WERI-Rb-1 (cell line): ENCODE measurements around the gene TRIM7.
"Not testable (repeated sequence)": the region's sequence is repeated elsewhere in the genome, so short reads cannot be mapped to it uniquely, and the experiment has no call there.

Source experiments
- DNase-seq: peaks from one replicate; pipeline ENCODE4 v3.0.0-alpha.2; 2020
- H3K27ac ChIP-seq: fragments of 250-450 bp; sonication (Bioruptor Pico); 2 replicates; pipeline ENCODE4 v1.5.1; 2020; ENCODE audit warnings: mild to moderate bottlenecking, moderate library complexity
- H3K27me3 ChIP-seq: fragments of 250-450 bp; sonication (Bioruptor Pico); 2 replicates; pipeline ENCODE4 v1.5.1; 2021; ENCODE audit warnings: mild to moderate bottlenecking, low read depth, moderate library complexity; ENCODE audit not compliant: insufficient read depth, severe bottlenecking
- H3K36me3 ChIP-seq: fragments of 250-450 bp; sonication (Bioruptor Pico); 2 replicates; pipeline ENCODE4 v1.5.1; 2020; ENCODE audit warnings: mild to moderate bottlenecking, moderate library complexity
- H3K4me3 ChIP-seq: 2 replicates; pipeline ENCODE4 v1.5.1; 2011; ENCODE audit warnings: low read depth, mild to moderate bottlenecking, control low read depth, low read length
- H3K9me3 ChIP-seq: fragments of 250-450 bp; sonication (Bioruptor Pico); 2 replicates; pipeline ENCODE4 v1.5.1; 2021; ENCODE audit warnings: mild to moderate bottlenecking, moderate library complexity; ENCODE audit not compliant: severe bottlenecking
- TF ChIP-seq, protein P1 (sequence below): IDR thresholded peaks from 2 replicates; pipeline ENCODE4 v1.5.1; 2011; ENCODE audit warnings: low read depth, mild to moderate bottlenecking, control low read depth, inconsistent platforms, low read length

TRIM7 gene

DNA sequence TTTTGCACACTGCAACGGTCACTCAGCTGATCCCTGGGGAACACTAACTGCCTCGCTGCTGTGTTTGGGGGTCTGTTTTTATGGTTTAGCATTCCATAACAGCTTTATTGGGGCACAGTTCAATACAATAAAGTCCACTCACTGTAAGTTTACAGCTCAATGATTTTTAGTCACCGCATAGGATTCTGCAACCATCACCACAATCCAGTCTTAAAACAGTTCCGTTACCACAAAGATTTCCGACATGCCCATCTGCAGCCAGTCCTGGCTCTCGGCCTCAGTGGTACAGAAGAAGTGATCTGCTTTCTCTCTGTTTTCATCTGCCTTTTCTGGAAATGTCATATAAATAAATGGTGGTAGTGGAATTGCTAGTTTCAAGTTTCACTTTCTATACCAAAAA lies 34.0 kb downstream of the TRIM7 start:
- DNase-seq = no peak
- Histone ChIP-seq H3K27ac (no peak overlapping the region), H3K27me3 (no peaks in the 10 kb centered on the region)

DNA sequence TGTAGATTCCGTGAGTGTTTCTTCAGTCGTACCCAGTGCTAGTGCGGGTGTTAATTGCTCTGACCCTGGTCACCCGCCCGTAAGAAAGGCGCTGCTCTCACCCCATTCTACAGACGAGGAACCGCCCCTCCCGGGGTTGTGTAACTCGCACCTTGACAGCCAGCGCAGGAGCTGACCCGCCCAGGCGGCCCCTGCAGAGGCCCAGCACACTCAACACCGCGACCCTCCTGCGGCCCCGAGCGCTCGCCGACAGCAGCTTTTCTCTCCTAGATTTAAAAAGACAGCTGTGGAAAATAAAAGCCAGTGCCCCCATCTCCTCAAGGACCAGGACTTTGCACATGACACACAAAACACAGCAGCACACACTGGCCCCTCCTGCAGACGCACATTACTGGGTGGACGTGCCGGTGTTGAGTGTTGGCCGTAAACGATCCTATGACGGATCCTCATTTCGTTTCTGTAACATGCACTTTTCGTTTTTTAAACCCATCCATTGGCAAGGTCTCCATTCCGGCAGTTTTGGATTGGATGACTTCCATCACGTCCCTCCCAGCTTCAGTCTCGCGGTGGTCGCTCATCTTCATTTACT lies 34.7 kb downstream of the TRIM7 start:
- H3K9me3 ChIP-seq = no peaks in the 10 kb centered on the region
- no peak for DNase-seq
- no peaks in the 10 kb centered on the region for H3K36me3 ChIP-seq
- no peaks in the 10 kb centered on the region for H3K27me3 ChIP-seq
- no peak overlapping the region for H3K27ac ChIP-seq
- TF ChIP-seq, protein P1, sequence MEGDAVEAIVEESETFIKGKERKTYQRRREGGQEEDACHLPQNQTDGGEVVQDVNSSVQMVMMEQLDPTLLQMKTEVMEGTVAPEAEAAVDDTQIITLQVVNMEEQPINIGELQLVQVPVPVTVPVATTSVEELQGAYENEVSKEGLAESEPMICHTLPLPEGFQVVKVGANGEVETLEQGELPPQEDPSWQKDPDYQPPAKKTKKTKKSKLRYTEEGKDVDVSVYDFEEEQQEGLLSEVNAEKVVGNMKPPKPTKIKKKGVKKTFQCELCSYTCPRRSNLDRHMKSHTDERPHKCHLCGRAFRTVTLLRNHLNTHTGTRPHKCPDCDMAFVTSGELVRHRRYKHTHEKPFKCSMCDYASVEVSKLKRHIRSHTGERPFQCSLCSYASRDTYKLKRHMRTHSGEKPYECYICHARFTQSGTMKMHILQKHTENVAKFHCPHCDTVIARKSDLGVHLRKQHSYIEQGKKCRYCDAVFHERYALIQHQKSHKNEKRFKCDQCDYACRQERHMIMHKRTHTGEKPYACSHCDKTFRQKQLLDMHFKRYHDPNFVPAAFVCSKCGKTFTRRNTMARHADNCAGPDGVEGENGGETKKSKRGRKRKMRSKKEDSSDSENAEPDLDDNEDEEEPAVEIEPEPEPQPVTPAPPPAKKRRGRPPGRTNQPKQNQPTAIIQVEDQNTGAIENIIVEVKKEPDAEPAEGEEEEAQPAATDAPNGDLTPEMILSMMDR = no peak
- no peak overlapping the region for H3K4me3 ChIP-seq

More for the DNA sequence above, 34.0 kb downstream of the TRIM7 start:
- Histone ChIP-seq H3K36me3 (no peaks in the 10 kb centered on the region), H3K4me3 (no peak overlapping the region), H3K9me3 (no peaks in the 10 kb centered on the region)
- TF ChIP-seq, protein P1 = no peak

DNA sequence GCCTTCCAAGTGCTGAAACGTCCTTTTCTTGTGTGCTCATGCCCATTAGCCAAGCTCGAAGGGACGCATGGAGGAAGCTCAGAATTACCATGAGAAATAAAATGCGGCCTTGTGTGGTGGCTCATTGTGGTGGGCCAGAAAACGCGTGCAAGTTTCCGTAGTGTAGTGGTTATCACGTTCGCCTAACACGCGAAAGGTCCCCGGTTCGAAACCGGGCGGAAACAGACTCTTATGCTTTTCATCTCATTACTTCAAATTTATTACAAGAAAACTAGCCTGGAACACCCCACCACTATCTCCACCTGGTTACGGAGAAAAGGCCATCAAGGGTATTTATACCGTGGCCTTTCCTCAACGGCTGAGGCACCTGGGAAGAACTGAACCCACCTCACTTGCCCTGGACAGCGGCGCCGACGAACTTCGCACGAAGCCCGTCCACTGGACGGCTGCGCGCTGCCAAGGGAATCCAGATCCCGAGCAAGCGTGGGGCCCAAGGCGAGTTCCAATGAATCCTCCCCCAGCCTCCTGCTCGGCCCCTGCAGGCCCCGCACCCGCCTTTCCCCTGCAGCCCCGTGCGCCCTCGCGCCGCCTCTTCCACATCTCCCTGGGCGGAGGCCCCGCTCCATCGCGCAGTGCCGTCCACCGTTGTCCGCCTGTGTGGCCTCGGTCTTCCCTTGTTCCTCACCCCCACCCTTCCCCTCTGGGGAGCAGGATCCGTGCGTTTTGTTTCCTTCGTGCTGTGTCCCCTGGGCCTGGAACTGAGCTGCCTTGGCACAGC lies 35.3 kb downstream of the TRIM7 start:
- H3K9me3 ChIP-seq, H3K27ac ChIP-seq, H3K36me3 ChIP-seq, H3K27me3 ChIP-seq, DNase-seq, H3K4me3 ChIP-seq: not testable (repeated sequence)

DNA sequence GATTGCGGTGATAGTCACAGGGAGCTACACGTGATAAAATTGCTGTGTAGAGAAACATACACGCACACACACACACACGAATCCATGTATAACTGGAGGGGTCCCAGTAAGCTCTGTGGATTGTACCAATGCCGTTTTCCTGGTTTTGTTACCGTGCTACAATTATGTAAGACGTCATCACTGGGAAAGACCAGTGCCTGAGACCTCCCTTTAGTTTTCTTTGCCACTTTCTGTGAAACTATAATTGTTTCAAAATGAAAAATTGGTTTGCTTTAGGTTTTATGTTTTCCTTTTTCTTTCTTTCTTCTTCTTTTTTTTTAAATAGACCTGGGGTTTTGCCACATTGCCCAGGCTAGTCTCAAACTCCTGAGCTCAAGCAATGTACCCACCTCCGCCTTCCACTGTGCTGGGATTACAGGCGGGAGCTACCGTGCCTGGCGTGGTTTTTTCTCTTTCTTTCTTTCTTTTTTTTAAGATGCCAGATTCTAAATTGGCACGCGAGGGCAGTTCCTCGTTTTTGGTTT lies 36.3 kb downstream of the TRIM7 start:
- TF ChIP-seq, protein P1 = no peak
- H3K27ac ChIP-seq = no peak overlapping the region
- H3K36me3 ChIP-seq = no peaks in the 10 kb centered on the region
- H3K4me3 ChIP-seq = no peak overlapping the region
- H3K27me3 ChIP-seq = no peaks in the 10 kb centered on the region
- DNase-seq = no peak
- H3K9me3 ChIP-seq = no peaks in the 10 kb centered on the region

- no peak overlapping the region for H3K4me3 ChIP-seq
- TF ChIP-seq, protein P1 = peak; percentile 46
- no peaks in the 10 kb centered on the region for H3K36me3 ChIP-seq
- H3K9me3 ChIP-seq = no peaks in the 10 kb centered on the region
- H3K27me3 ChIP-seq = no peaks in the 10 kb centered on the region
- no peak overlapping the region for H3K27ac ChIP-seq
- DNase-seq = peak; percentile 47
These were observed 37.0 kb downstream of the TRIM7 start for GRCh38 chr5:181167814-181168488.
